A673 (cell line): ENCODE data around the gene CDK11B. TPM values are rescaled to one million over a fixed set of nuclear protein-coding genes. Genes with fewer than 3 reads are reported as not detected.
"Not testable (repeated sequence)": the region's sequence is repeated elsewhere in the genome, so short reads cannot be mapped to it uniquely, and the experiment has no call there.

Source experiments
- BruUV-seq: library from RNA; stranded (reverse); fragments of 400-500 nt; replicated peaks from 2 replicates; lab custom pipeline; 2021; lab: Mats Ljungman, UMichigan
- CTCF ChIA-PET: fragments of 300-600 bp; sonication (Branson Sonifier 250); formaldehyde crosslinking; loops from one replicate; lab custom pipeline; 2022; ENCODE audit warnings: antibody characterized with exemption; lab: Charles Lee
- POLR2A ChIA-PET: fragments of 300-600 bp; sonication (Branson Sonifier 250); formaldehyde crosslinking; loops from one replicate; lab custom pipeline; 2022; ENCODE audit warnings: antibody characterized with exemption; ENCODE audit not compliant: low non-redundant PET; lab: Charles Lee
- DNase-seq: peaks from one replicate; pipeline ENCODE4 v3.0.0-alpha.2; 2015; ENCODE audit warnings: low spot score
- H3K27ac ChIP-seq: fragments of 200-600 bp; sonication (generic); 2 replicates; pipeline ENCODE4 v1.5.1; 2016; ENCODE audit warnings: mixed run types, low read depth, mild to moderate bottlenecking, mixed read lengths, antibody characterized with exemption, low read length; ENCODE audit not compliant: poor library complexity, severe bottlenecking
- H3K27me3 ChIP-seq: fragments of 200-600 bp; sonication (generic); replicated peaks from 2 replicates; pipeline ENCODE4 v1.6.1; 2017; ENCODE audit warnings: mixed run types, low read depth, mild to moderate bottlenecking, mixed read lengths, antibody characterized with exemption, low read length; ENCODE audit not compliant: insufficient read depth, poor library complexity
- H3K36me3 ChIP-seq: fragments of 200-600 bp; sonication (generic); 2 replicates; pipeline ENCODE4 v1.6.1; 2016; ENCODE audit warnings: mixed run types, mild to moderate bottlenecking, mixed read lengths, antibody characterized with exemption, low read length; ENCODE audit not compliant: insufficient read depth, poor library complexity, severe bottlenecking
- H3K4me1 ChIP-seq: fragments of 200-600 bp; sonication (generic); 2 replicates; pipeline ENCODE4 v1.6.1; 2017; ENCODE audit warnings: mixed run types, mild to moderate bottlenecking, mixed read lengths, antibody characterized with exemption, low read length; ENCODE audit not compliant: insufficient read depth, poor library complexity, severe bottlenecking
- H3K4me3 ChIP-seq: fragments of 200-600 bp; sonication (generic); 2 replicates; pipeline ENCODE4 v1.5.1; 2016; ENCODE audit warnings: low read depth, mixed run types, mild to moderate bottlenecking, mixed read lengths, low read length; ENCODE audit not compliant: poor library complexity, severe bottlenecking
- H3K9me3 ChIP-seq: fragments of 200-600 bp; sonication (generic); 2 replicates; pipeline ENCODE4 v1.6.1; 2016; ENCODE audit warnings: mixed run types, low read depth, mild to moderate bottlenecking, mixed read lengths, antibody characterized with exemption, low read length; ENCODE audit not compliant: poor library complexity, severe bottlenecking
- CTCF ChIP-seq: fragments of 300-800, 200-600 bp; sonication (generic); conservative IDR thresholded peaks from 2 replicates; pipeline ENCODE4 v1.5.1; 2017; ENCODE audit warnings: low read depth, mild to moderate bottlenecking, antibody characterized with exemption, low read length, moderate library complexity, mixed read lengths
- EZH2 ChIP-seq: fragments of 200-600 bp; sonication (generic); IDR thresholded peaks from 2 replicates; pipeline ENCODE4 v1.6.1; 2017; ENCODE audit warnings: borderline replicate concordance, low read depth, mild to moderate bottlenecking, mixed read lengths, antibody characterized with exemption, low read length; ENCODE audit not compliant: poor library complexity, severe bottlenecking
- intact Hi-C: fragments of 100-400 bp; cut with micrococcal nuclease; formaldehyde crosslinking; loops from one replicate; pipeline ENCODE4 v1.10.0; 2022; ENCODE audit not compliant: unreplicated experiment
- total RNA-seq: library from RNA; stranded (reverse); gene quantifications from 2 replicates; pipeline ENCODE4 v1.2.3, GENCODE V29; 2021

CDK11B gene
- total RNA-seq, 1 experiment from 2014 or later, result 38.1 TPM

DNA sequence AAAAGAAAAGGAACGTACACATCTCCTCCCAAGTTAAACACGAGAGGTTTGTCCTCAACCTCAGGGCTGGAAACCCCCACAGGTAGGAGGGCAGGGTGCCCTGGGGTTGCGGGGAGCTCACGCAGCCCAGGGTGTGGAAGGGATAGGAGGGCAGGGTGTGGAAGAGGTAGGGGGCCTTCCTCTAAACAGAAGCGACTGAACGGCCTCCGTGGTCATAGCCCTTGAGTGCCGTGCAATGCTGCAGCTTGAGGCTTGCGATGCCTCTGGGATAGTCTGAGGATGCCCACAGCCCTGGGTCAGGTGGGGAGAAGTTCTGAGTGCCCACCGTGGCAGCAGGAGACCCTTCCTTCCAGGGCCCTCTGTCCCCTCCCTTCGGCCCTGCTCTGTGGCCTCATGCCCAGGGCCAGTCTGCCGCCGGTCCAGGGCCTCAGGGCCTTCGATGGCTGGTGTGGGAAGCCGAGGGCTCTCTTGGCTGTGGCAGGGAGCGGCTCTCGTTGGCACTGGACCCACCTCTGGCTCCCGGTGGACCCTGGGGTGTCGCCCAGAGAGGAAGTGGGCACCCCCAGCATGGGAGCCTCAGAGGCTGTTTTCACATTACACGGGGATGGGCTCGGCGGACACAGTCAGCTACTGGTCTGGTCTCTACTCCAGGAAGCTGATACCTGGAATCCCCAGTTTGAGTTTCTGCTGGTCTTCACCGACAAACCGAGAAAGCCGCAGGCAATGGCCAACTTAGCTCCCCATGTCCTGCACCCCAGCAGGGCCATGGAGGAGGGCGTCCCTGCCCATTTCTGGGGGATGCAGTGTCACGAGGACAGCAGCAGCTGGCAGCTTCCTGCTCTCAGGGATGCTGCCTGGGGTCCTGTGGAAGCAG is 6.4 kb upstream of the CDK11B start:
- no peaks in the 10 kb centered on the region for H3K27me3 ChIP-seq
- ChIA-PET CTCF (no interaction called here), POLR2A (no interaction called here)
- no peaks in the 10 kb centered on the region for H3K9me3 ChIP-seq
- H3K4me3 ChIP-seq, result no peak overlapping the region
- TF ChIP-seq EZH2 (no peak), CTCF (no peak)
- no peak for DNase-seq
- BruUV-seq, result no TSS peak
- H3K4me1 ChIP-seq, result peaks cover 10% of the 10 kb centered on the region
- H3K27ac ChIP-seq, result peak overlapping the region; percentile 16
- peaks cover 29% of the 10 kb centered on the region for H3K36me3 ChIP-seq
- intact Hi-C loops, result no loop called here

GRCh38 chr1:1664318-1664717 is 5.5 kb upstream of the CDK11B start:
- BruUV-seq, intact Hi-C loops: not testable (repeated sequence)

DNA sequence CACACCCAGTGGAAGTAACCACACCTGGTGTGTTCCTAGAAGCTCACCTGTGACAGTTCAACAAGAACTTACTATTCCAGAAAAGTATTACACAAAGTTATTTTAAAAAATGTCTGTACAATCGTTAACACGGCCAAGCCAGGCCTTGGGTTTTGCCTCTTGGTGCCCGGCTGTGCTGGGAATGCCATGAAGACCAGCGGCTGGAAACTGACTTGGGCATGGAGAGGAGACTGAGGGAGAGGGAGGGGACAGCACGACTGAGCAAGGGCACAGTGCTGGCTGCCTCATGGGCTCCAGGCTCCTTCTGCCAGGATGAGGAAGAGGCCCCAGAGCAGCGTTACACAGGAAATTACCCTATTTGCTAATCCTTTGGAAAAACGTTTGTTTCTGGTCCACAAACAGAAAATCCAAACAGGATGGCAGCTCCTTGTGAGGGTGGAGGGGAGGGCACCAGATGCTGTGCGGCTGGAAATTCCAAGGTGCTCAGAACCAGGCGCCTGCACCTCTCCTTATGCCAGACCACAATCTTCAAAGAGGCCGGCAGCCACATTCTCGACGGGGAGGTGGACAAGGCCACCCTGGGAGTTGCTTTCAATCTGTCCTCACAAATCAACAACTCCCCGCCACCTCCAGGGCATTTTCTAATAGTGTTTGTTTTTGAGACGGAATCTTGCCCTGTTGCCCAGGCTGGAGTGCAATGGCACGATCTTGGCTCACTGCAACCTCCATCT is 4.2 kb upstream of the CDK11B start:
- H3K9me3 ChIP-seq, H3K27me3 ChIP-seq, CTCF ChIA-PET, POLR2A ChIA-PET, BruUV-seq, H3K4me3 ChIP-seq, H3K4me1 ChIP-seq, intact Hi-C loops: not testable (repeated sequence)
- peak; percentile 25 for DNase-seq
- peaks cover 19% of the 10 kb centered on the region for H3K36me3 ChIP-seq
- peak overlapping the region; percentile 83 for H3K27ac ChIP-seq

More at GRCh38 chr1:1664318-1664717, 5.5 kb upstream of the CDK11B start:
- peaks cover 23% of the 10 kb centered on the region for H3K36me3 ChIP-seq
- H3K9me3 ChIP-seq, H3K27me3 ChIP-seq, H3K27ac ChIP-seq, H3K4me3 ChIP-seq, CTCF ChIA-PET, DNase-seq, POLR2A ChIA-PET, H3K4me1 ChIP-seq: not testable (repeated sequence)

- BruUV-seq, intact Hi-C loops, H3K4me3 ChIP-seq, CTCF ChIA-PET, H3K4me1 ChIP-seq, POLR2A ChIA-PET, H3K9me3 ChIP-seq, H3K27me3 ChIP-seq: not testable (repeated sequence)
- peak; percentile 48 for DNase-seq
- peak overlapping the region; percentile 83 for H3K27ac ChIP-seq
- peaks cover 19% of the 10 kb centered on the region for H3K36me3 ChIP-seq
These were observed 3.6 kb upstream of the CDK11B start for GRCh38 chr1:1662392-1662791.

GRCh38 chr1:1648265-1648664 is 10.5 kb downstream of the CDK11B start:
- H3K4me3 ChIP-seq, H3K27ac ChIP-seq, BruUV-seq, H3K9me3 ChIP-seq, POLR2A ChIA-PET, H3K4me1 ChIP-seq, intact Hi-C loops, DNase-seq, CTCF ChIA-PET, H3K27me3 ChIP-seq: not testable (repeated sequence)
- peaks cover 33% of the 10 kb centered on the region for H3K36me3 ChIP-seq

DNA sequence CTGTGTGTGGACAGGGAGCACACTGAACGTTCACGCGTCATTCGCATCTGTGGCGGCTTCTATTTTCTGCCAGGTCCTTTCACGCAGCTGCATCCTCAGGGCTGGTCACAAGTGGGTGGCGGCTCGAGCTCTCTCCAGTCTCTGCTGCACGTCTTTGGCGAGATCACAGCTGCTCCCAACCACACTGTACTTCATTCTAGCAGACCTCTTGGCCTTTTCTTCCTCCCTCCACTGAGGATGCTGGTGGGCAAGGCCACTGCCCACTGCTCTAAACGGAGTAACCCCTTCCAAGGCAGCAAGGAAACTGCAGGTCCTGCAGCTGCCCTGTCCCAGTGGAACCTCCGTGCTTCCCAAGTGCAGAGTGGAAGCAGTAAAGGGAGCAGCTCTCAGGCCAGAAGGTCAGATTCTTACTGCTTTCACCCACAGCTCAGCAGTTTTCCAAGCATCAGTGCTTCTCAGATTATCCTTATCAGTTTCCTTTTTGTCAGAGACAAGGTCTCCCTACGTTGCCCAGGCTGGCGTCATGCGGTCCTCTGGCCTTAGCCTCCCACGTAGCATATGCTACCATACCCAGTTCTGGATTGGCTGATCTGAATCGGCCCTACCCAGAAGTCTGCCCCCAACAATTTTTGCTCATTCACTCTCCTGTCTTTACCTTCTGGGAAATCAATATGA is 11.1 kb downstream of the CDK11B start:
- intact Hi-C loops, H3K9me3 ChIP-seq, POLR2A ChIA-PET, DNase-seq, H3K4me1 ChIP-seq, H3K4me3 ChIP-seq, BruUV-seq, H3K27me3 ChIP-seq, H3K27ac ChIP-seq, CTCF ChIA-PET: not testable (repeated sequence)
- peaks cover 32% of the 10 kb centered on the region for H3K36me3 ChIP-seq
